ENCODE data around the gene GPR171.

The GPR171 gene

GRCh38 chr3:151196434-151196833 is 6.6 kb downstream of the GPR171 start:
- FAIRE-seq, result no peak
- DNase-seq (ENCODE audit: insufficient read length, low spot score), result no peak
- no peak for TF ChIP-seq CTCF (IDR thresholded peaks at IDR 0.05; ENCODE audit: insufficient read depth, missing control alignments)

DNA sequence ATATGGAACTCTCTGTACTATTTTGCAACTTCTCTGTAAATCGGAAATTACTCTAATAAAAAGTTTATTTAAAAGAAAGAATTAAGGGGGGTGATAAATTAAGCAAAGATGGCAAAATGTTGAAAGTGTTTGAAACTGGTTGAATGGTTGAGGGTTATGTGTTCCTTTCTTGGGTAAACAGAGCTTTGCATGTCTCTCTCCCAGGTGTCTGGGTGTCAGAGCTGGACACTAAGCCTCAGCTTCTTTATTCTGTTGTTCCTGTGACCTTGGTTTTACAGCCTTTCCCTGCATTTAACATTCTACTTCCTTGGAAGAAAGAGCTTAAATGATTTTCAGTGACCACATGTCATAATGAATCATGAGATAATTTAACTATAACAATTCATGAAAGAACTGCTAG is 7.2 kb downstream of the GPR171 start:
- DNase-seq (ENCODE audit: insufficient read length, low spot score), result no peak
- no peak for TF ChIP-seq CTCF (IDR thresholded peaks at IDR 0.05; ENCODE audit: insufficient read depth, missing control alignments)
- FAIRE-seq, result no peak

GRCh38 chr3:151192545-151192944 is 10.5 kb downstream of the GPR171 start:
- TF ChIP-seq CTCF (IDR thresholded peaks at IDR 0.05; ENCODE audit: insufficient read depth, missing control alignments), result no peak
- no peak for DNase-seq (ENCODE audit: insufficient read length, low spot score)
- no peak for FAIRE-seq

DNA sequence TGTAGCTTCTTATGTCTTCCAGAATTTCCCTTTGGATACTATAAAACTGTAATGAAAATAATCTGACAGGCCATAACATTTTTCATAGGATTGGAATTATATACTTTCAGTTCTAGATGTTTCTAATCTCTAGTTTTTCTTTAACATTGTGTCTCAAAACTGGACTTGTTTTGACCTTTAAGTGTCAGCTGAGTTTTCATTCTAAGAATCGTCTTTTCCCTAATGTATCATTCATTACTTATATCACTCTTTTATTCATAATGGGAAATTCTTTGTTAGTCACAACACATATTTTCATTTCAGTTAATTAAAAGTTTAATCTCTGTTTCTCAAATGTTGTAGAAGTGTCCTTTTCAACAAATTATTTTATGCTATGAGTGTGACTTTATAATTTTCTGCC is 11.9 kb downstream of the GPR171 start:
- no peak for FAIRE-seq

DNA sequence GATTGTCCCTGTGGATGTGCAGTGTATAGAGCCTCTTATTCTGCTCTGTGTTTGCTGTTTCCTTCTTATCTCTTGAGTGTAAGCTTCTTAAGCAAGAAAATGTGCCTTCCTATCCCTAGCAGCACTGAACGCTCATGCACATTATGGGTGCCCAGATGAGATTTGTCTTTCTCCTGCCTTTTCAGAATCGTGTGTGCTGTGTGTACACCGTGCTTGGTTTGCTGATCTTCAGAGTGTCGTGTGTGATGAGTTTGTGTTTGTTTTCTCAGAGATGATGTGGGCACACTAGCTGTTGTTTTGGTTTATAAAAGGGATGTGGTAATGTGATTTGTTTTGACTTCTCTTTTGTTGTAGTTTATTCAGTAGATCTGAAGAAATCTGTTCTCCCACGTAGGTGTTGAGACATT is 19.7 kb downstream of the GPR171 start:
- no peak for FAIRE-seq
- no peak for TF ChIP-seq CTCF (IDR thresholded peaks at IDR 0.05; ENCODE audit: insufficient read depth, missing control alignments)

More for the DNA sequence above, 11.9 kb downstream of the GPR171 start:
- no peak for TF ChIP-seq CTCF (IDR thresholded peaks at IDR 0.05; ENCODE audit: insufficient read depth, missing control alignments)
- DNase-seq (ENCODE audit: insufficient read length, low spot score), result no peak

GRCh38 chr3:151182349-151183079 is 20.5 kb downstream of the GPR171 start:
- no peak for FAIRE-seq
- no peak for DNase-seq (ENCODE audit: insufficient read length, low spot score)
- no peak for TF ChIP-seq CTCF (IDR thresholded peaks at IDR 0.05; ENCODE audit: insufficient read depth, missing control alignments)

More for the DNA sequence above, 19.7 kb downstream of the GPR171 start:
- DNase-seq (ENCODE audit: insufficient read length, low spot score), result no peak

DNA sequence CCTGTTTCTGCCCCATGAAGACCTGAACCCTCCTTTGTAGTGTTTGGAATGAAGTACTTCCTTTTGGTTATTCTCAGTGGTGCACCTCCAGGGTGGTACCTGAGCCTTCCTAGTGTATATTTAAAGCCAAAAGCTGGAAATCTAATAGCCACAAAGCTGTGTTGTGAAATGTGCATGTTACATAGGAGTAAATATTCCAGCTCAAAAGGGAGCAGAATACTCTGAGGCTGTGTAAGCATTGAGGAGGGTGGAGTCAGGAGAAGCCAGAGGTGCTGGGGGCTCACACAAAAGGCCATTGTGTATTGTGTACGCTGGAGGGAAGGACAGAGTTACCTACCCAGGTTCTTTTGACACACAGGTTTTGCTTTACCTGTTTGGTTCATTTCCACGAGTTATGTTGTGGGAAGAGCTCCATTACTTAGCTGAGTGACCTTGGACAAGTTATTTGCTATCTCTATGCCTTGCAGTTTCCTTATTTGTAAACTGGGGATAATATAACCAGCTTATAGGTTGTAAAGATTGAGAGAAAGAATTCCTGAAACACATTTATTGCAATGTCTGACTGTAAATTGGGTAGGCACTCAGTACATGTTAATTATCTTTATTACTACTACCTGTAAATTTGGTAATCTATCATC is 24.7 kb downstream of the GPR171 start:
- DNase-seq (ENCODE audit: insufficient read length, low spot score) (no peak), FAIRE-seq (no peak)
- TF ChIP-seq CTCF (IDR thresholded peaks at IDR 0.05; ENCODE audit: insufficient read depth, missing control alignments), result no peak

Data from D721Med (cell line).